Small intestine (tissue), 7 donors: ENCODE results near the gene MAPK1. TPM values are rescaled to one million over a fixed set of nuclear protein-coding genes. Genes with fewer than 3 reads are reported as not detected.
"Not testable (repeated sequence)": the region's sequence is repeated elsewhere in the genome, so short reads cannot be mapped to it uniquely, and the experiment has no call there.

Experiments used
- DNase-seq, 2 donors: peaks; one replicate each; pipeline versions ENCODE4 v3.0.0 to v3.0.0-alpha.2; 2013
- FAIRE-seq: peaks from 2 replicates; lab custom pipeline; 2012; peaks lifted over from hg19 to GRCh38; lab: Jason Lieb, UNC
- H3K27ac ChIP-seq, 3 donors: one replicate each; pipeline ENCODE4 v1.5.1; 2013; ENCODE audit warnings: low read length in 2 of 3, mild to moderate bottlenecking in 2 of 3, control low read depth in 1 of 3, inconsistent platforms in 1 of 3, low read depth in 1 of 3, moderate library complexity in 1 of 3
- H3K27me3 ChIP-seq, 3 donors: one replicate each; pipeline ENCODE4 v1.6.1; 2013; ENCODE audit warnings: low read length in 3 of 3, inconsistent platforms in 1 of 3; ENCODE audit not compliant: control insufficient read depth in 3 of 3, insufficient read depth in 3 of 3
- H3K36me3 ChIP-seq, 3 donors: one replicate each; pipeline ENCODE4 v1.6.1; 2013; ENCODE audit warnings: low read length in 3 of 3, inconsistent platforms in 1 of 3, low read depth in 1 of 3, mild to moderate bottlenecking in 1 of 3, moderate library complexity in 1 of 3; ENCODE audit not compliant: control insufficient read depth in 3 of 3, insufficient read depth in 2 of 3
- H3K4me1 ChIP-seq, 3 donors: one replicate each; pipeline ENCODE4 v1.6.1; 2013; ENCODE audit warnings: low read length in 2 of 3, inconsistent platforms in 1 of 3, low read depth in 1 of 3, mild to moderate bottlenecking in 1 of 3, moderate library complexity in 1 of 3; ENCODE audit not compliant: control insufficient read depth in 3 of 3, insufficient read depth in 2 of 3
- H3K4me3 ChIP-seq, 3 donors: one replicate each; pipeline ENCODE4 v1.5.1; 2013; ENCODE audit warnings: low read length in 3 of 3, control low read depth in 1 of 3, inconsistent platforms in 1 of 3, low read depth in 1 of 3, mild to moderate bottlenecking in 1 of 3, moderate library complexity in 1 of 3
- H3K9me3 ChIP-seq, 2 donors: one replicate each; pipeline ENCODE4 v1.6.1; 2013; ENCODE audit warnings: low read depth in 1 of 2, low read length in 1 of 2; ENCODE audit not compliant: control insufficient read depth in 2 of 2, insufficient read depth in 1 of 2
- WGBS, 3 donors: extraction: QIAGEN DNeasy Blood & Tissue Kit; methylation state at CpG; one replicate each; pipeline ENCODE4 v1.1.7; 2013; 5-methylcytosine and 5-hydroxymethylcytosine counted together
- polyA plus RNA-seq, 4 donors: library from polyadenylated mRNA; stranded (reverse) in 3 of 4; unstranded in 1 of 4; fragments of 200-250 nt in 3 of 4; fragments of 120-200 nt in 1 of 4; gene quantifications; one replicate each; pipeline versions ENCODE4 v1.2.1 to v1.2.3, GENCODE V29; 2013
- donor health status: healthy with polysubstance abuse.
- donor health status: control.
- donor health status: control.
- donor health status: Bipolar disorder and iron deficiency.
- donor health status: healthy.

MAPK1 gene
- polyA plus RNA-seq, 4 donors, result 10.3 to 76.5 (median 14.2) TPM

- 85 to 90% (median 89%) methylated on average over 8 of the region's 8 CpGs for WGBS, 3 donors
- FAIRE-seq (no peak), DNase-seq (no peak)
- Histone ChIP-seq H3K27ac (no peak overlapping the region), H3K4me3 (no peak overlapping the region), H3K27me3 (no peaks in the 10 kb centered on the region), H3K4me1 (no peaks in the 10 kb centered on the region), H3K36me3 (no peaks in the 10 kb centered on the region), H3K9me3 (no peaks in the 10 kb centered on the region)
Observed at GRCh38 chr22:21894799-21895198, 27.4 kb upstream of the MAPK1 start.

GRCh38 chr22:21889251-21889990, 22.0 kb upstream of the MAPK1 start:
- FAIRE-seq (no peak), DNase-seq (no peak)
- WGBS, 3 donors, result 93 to 96% (median 95%) methylated on average over 10 of the region's 10 CpGs

GRCh38 chr22:21887841-21888240, 20.4 kb upstream of the MAPK1 start:
- DNase-seq (no peak), FAIRE-seq (no peak)
- Histone ChIP-seq H3K36me3 (no peaks in the 10 kb centered on the region), H3K27ac (no peak overlapping the region), H3K9me3 (no peaks in the 10 kb centered on the region), H3K4me3 (no peak overlapping the region), H3K27me3 (no peaks in the 10 kb centered on the region), H3K4me1 (no peaks in the 10 kb centered on the region)

More at GRCh38 chr22:21889251-21889990, 22.0 kb upstream of the MAPK1 start:
- no peak overlapping the region for H3K27ac ChIP-seq
- H3K9me3 ChIP-seq, result no peaks in the 10 kb centered on the region
- H3K4me1 ChIP-seq, result no peaks in the 10 kb centered on the region
- no peaks in the 10 kb centered on the region for H3K36me3 ChIP-seq
- H3K27me3 ChIP-seq, result no peaks in the 10 kb centered on the region
- H3K4me3 ChIP-seq, result no peak overlapping the region

DNA sequence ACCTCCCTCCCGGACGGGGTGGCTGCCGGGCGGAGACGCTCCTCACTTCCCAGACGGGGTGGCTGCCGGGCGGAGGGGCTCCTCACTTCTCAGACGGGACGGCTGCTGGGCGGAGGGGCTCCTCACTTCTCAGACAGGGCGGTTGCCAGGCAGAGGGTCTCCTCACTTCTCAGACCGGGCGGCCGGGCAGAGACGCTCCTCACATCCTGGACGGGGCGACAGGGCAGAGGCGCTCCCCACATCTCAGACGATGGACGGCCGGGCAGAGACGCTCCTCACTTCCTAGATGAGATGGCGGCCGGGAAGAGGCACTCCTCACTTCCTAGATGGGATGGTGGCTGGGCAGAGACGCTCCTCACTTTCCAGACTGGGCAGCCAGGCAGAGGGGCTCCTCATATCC, 16.5 kb upstream of the MAPK1 start:
- not testable (repeated sequence) for H3K27me3 ChIP-seq, H3K36me3 ChIP-seq, H3K9me3 ChIP-seq, DNase-seq, H3K4me3 ChIP-seq, H3K27ac ChIP-seq, FAIRE-seq, H3K4me1 ChIP-seq
- 92 to 96% (median 96%) methylated on average over 15 to 19 of the region's 26 CpGs for WGBS, 3 donors

DNA sequence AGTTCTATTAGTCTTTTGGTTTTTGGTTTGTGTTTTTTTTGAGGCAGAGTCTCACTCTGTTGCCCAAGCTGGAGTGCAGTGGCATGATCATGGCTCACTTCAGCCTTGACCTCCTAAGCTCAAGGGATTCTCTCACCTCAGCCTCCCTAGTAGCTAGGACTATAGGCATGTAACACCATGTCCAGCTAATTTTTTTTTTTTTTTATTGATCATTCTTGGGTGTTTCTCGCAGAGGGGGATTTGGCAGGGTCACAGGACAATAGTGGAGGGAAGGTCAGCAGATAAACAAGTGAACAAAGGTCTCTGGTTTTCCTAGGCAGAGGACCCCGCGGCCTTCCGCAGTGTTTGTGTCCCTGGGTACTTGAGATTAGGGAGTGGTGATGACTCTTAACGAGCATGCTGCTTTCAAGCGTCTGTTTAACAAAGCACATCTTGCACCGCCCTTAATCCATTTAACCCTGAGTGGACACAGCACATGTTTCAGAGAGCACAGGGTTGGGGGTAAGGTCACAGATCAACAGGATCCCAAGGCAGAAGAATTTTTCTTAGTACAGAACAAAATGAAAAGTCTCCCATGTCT, 15.4 kb upstream of the MAPK1 start:
- DNase-seq, H3K4me3 ChIP-seq, H3K36me3 ChIP-seq, FAIRE-seq, H3K27me3 ChIP-seq, H3K4me1 ChIP-seq, H3K27ac ChIP-seq, H3K9me3 ChIP-seq: not testable (repeated sequence)
- WGBS, 3 donors, result 44 to 57% (median 50%) methylated on average over 1 of the region's 7 CpGs

DNA sequence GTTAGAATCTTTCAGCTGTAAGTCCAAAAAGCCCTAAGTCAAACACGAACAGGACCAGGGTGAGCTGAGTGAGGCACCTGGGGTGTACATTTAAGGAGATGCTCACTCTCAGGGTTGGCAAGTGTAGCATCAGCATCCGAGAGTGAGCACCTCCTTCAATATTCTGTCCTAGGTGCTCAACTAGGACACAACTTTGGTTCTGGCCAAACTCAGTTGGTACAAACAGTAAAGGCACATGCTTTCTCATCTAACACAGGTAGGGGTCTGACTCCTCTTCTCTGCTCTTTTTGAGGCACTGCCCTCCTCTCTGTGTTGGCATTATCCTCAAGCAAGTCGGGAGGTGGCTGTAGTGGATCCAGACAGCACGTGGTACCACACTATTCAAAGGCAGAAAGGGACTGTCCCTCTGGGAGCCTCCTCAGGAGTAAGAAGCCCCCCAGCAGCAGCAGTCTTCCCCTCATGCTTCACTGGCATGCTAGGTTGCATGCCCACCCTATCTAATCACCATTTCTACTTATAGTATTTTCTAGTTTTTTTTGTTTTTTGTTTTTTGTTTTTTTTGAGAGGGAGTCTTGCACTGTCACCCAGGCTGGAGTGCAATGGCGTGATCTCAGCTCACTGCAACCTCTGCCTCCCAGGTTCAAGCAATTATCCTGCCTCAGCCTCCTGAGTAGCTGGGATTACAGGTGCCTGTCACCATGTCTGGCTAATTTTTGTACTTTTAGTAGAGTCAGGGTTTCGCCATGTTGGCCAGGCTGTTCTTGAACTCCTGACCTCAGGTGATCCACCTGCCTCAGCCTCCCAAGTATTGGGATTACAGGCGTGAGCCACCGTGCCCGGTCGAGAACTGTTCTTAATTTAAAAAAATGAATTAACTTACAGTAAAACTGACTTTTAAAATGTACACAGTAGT, 14.7 kb upstream of the MAPK1 start:
- Histone ChIP-seq H3K36me3 (no peaks in the 10 kb centered on the region), H3K4me1 (no peaks in the 10 kb centered on the region), H3K27ac (no peak overlapping the region), H3K4me3 (no peak overlapping the region), H3K27me3 (no peaks in the 10 kb centered on the region), H3K9me3 (no peaks in the 10 kb centered on the region)
- 80 to 88% (median 85%) methylated on average over 10 of the region's 10 CpGs for WGBS, 3 donors
- no peak for FAIRE-seq
- no peak for DNase-seq

DNA sequence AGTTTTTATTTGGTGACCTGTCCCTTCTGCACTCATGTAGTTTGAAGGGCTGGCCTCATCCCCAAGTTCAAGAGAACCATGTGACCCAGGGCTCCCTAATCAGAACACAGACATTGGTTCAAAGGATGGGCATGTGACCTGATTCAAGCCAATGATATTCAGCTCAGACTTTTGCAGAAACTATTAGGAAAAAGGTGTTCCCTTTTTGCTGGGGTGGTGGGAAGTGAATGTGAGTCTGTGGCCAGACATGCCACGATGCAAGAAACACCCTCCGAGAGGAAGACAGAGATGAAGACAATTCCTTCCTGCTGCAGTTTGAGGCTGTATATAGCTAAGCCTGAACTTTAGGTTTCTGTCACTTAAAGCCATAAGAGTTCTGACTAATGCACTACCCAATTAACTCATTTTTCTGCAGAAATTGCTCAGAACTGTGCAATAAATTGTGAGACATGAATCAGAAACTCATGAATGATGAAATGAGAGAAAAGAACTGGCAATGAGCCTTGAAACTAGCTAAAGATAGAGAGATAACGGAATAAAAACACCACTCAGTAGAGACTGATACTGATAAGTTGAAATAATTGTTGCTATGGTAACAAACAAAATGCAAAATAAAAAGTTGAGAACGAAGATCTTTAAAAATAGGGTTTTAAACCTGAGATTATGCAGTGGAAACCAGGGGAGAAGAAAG, 9.2 kb upstream of the MAPK1 start:
- no peaks in the 10 kb centered on the region for H3K36me3 ChIP-seq
- no peak overlapping the region for H3K27ac ChIP-seq
- no peaks in the 10 kb centered on the region for H3K27me3 ChIP-seq
- no peaks in the 10 kb centered on the region for H3K4me1 ChIP-seq
- H3K4me3 ChIP-seq, result no peak overlapping the region
- DNase-seq (no peak), FAIRE-seq (no peak)
- no peaks in the 10 kb centered on the region for H3K9me3 ChIP-seq
- 48 to 58% (median 49%) methylated on average over 4 of the region's 4 CpGs for WGBS, 3 donors

DNA sequence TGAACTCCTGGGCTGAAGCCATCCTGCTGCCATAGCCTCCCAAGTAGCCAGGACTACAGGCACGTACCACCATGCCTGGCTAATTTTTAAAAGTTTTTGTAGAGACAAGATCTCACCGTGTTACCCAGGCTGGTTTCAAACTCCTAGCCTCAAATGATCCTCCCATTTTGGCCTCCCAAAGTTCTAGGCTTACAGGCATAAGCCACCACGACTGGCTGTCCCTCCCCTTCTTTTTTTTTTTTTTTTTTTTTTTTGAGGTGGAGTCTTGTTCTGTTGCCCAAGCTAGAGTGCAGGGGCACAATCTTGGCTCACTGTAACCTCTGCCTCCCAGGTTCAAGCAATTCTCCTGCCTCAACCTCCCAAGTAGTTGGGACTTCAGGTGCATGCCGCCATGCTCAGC, 7.5 kb upstream of the MAPK1 start:
- not testable (repeated sequence) for H3K27ac ChIP-seq, FAIRE-seq, DNase-seq, H3K4me1 ChIP-seq, H3K4me3 ChIP-seq, H3K9me3 ChIP-seq, H3K36me3 ChIP-seq, H3K27me3 ChIP-seq
- WGBS, 3 donors, result 68 to 83% (median 78%) methylated on average over 4 of the region's 4 CpGs
